HG02642 (cell line): ENCODE data around the gene SLC2A8.

Experiments
- ATAC-seq: cut with Tn5 transposase; IDR thresholded peaks from one replicate; pipeline ENCODE4 v1.9.1; 2021; ENCODE audit warnings: mild to moderate bottlenecking; ENCODE audit not compliant: unreplicated experiment, poor library complexity

The SLC2A8 gene

DNA sequence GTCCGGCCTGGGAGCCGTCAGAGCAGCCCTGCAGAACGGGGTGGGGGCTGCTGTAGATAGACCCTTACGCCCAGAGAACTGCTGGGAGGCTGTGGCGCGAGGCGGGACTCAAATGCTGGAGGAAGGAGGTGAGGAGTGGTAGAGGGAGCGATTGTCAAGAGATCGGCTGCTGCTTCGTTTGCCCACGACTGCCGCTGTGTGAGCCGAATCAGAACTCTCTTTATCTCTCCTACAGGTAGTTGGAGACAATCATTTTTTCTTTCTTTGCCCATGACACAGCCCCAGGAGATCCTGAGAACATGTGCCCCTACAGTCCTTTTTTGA is 27.7 kb downstream of the SLC2A8 start:
- ATAC-seq: no peak

DNA sequence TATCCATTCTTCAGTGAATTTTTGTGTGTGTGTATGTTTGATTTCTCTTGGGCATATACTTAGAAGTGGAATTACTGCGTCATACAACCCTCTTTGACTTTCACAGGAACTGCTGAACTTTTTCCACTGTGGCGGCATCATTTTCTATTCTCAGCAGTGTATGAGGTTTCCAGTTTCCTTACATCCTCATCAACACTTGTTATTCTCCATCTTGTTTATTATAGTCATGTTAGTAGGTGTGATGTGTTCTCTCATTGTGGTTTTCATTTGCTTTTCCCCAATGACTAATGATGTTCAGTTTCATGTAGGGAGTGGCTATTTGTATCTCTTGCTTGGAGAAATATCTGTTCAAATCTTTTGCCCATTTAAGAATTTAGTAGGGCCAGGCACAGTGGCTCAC is 29.8 kb downstream of the SLC2A8 start:
- ATAC-seq: no peak

GRCh38 chr9:127428348-127428747 is 31.4 kb downstream of the SLC2A8 start:
- no peak for ATAC-seq

DNA sequence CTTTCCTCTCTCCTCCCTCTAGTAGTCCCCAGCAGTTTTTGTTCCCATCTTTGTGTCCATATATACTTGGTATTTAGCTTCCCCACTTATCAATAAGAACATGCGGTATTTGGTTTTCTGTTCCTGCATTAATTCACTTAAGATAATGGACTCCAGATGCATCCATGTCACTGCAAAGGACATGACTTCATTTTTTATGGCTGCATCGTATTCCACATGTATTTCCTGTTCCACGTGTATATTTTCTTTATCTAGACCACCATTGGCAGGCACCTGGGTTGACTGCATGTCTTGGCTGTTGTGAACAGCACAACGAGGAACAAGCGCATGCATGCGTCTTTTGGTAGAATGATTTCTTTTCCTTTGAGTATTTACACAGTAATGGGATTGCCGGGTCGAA is 33.4 kb downstream of the SLC2A8 start:
- ATAC-seq: no peak

- ATAC-seq: no peak
These were observed 40.7 kb downstream of the SLC2A8 start for GRCh38 chr9:127437497-127438264.

GRCh38 chr9:127438394-127438793 is 41.4 kb downstream of the SLC2A8 start:
- no peak for ATAC-seq

GRCh38 chr9:127444283-127444920 is 47.4 kb downstream of the SLC2A8 start:
- ATAC-seq: no peak

- ATAC-seq: no peak
These were observed 48.2 kb downstream of the SLC2A8 start for GRCh38 chr9:127444921-127445850.

- ATAC-seq: no peak
These were observed 49.1 kb downstream of the SLC2A8 start for GRCh38 chr9:127445851-127446712.

- ATAC-seq: no peak
These were observed 49.9 kb downstream of the SLC2A8 start for GRCh38 chr9:127446713-127447415.

GRCh38 chr9:127447416-127448111 is 50.6 kb downstream of the SLC2A8 start:
- ATAC-seq: no peak

DNA sequence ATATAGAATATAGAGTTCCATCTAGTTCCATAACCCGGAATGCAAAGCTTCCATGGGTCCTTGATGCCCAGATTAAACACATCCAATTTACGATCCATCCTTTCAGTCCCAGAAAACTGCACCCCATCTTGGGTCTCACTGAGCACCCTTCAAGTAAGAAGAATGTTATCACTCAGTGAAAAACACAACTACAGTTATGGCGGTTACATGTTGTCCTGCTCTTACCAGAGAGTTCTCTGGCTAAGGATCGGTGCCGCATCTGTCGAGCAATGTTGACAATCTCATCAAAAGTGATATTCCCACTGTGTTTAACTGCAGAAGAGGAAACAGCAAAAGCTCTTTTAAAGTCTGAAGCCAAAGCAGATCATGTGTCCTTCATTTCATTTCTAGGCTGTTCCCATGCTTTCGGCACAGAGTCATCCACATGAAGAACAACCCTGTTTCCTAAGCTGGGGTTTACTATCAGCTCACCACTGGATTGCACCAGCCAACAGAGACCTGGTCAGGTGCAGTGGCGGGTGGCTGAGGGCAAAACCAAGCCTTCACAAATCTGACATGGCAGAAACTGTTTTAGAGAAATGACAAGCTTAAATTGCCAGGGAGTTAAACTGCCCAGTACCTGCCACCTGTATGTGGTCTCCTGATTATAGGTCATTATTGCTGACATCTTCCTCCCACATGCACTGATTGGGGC is 51.3 kb downstream of the SLC2A8 start:
- ATAC-seq: no peak

- no peak for ATAC-seq
These were observed 52.5 kb downstream of the SLC2A8 start for GRCh38 chr9:127449332-127449966.

- no peak for ATAC-seq
These were observed 53.3 kb downstream of the SLC2A8 start for GRCh38 chr9:127450243-127450760.

- ATAC-seq: peak; percentile 70
These were observed 54.0 kb downstream of the SLC2A8 start, which contains the start of the genes LRSAM1 and RPL12 for GRCh38 chr9:127450830-127451607. Gene LRSAM1 (plus strand): TSS chr9:127451510. CDS start chr9:127454528, 3,018 bp downstream. Gene RPL12 (minus strand): TSS chr9:127451406. CDS start chr9:127451317, 89 bp downstream.

GRCh38 chr9:127451608-127451857 is 54.6 kb downstream of the SLC2A8 start:
- ATAC-seq: no peak
